ENCODE data around the gene CDKAL1.
A peak's percentile ranks its signal among the peaks of the same experiment; 100 is the strongest.

Gene CDKAL1

GRCh38 chr6:20678831-20679352 is 144.6 kb downstream of the CDKAL1 start:
- no peak overlapping the region for H2AFZ ChIP-seq (ENCODE audit: low read length)
- no peak overlapping the region for H3K4me3 ChIP-seq (ENCODE audit: low read length, poor library complexity, severe bottlenecking)

GRCh38 chr6:20680697-20681165 is 146.5 kb downstream of the CDKAL1 start:
- Histone ChIP-seq H3K36me3 (ENCODE audit: insufficient read depth, low read length) (no peaks in the 10 kb centered on the region), H2AFZ (ENCODE audit: low read length) (no peak overlapping the region; the same call in 1 of the 2 replicates), H3K4me2 (ENCODE audit: low read depth, low read length, poor library complexity, severe bottlenecking) (peak overlapping the region; percentile 58), H3F3A (ENCODE audit: low read depth) (no peaks in the 10 kb centered on the region; the same call in 1 of the 2 replicates), H4K20me1 (ENCODE audit: insufficient read depth, low read length, poor library complexity, severe bottlenecking) (no peaks in the 10 kb centered on the region), H3K4me1 (ENCODE audit: insufficient read depth, low read length, poor library complexity, severe bottlenecking) (peaks cover 41% of the 10 kb centered on the region), H3K9me2 (replicated peaks; ENCODE audit: low read depth, low read length) (no peaks in the 10 kb centered on the region), H3K79me2 (ENCODE audit: insufficient read depth, low read length) (peaks cover 53% of the 10 kb centered on the region), H3K9me3 (ENCODE audit: insufficient read depth, low read depth, low read length) (no peaks in the 10 kb centered on the region), H3K27me3 (ENCODE audit: insufficient read depth, low read length, poor library complexity, severe bottlenecking) (no peaks in the 10 kb centered on the region), H3K4me3 (ENCODE audit: low read length, poor library complexity, severe bottlenecking) (peak overlapping the region; percentile 12), H3K9ac (ENCODE audit: low read depth, low read length, poor library complexity, severe bottlenecking) (peak overlapping the region; percentile 44)
- no peak for TF ChIP-seq EZH2phosphoT487 (IDR thresholded peaks at IDR 0.05; ENCODE audit: borderline replicate concordance)
- no peak for TF ChIP-seq CTCF (conservative IDR thresholded peaks at IDR 0.05; ENCODE audit: low read length)

More at GRCh38 chr6:20678831-20679352, 144.6 kb downstream of the CDKAL1 start:
- Histone ChIP-seq H3K27me3 (ENCODE audit: insufficient read depth, low read length, poor library complexity, severe bottlenecking) (no peaks in the 10 kb centered on the region), H3K9me3 (ENCODE audit: insufficient read depth, low read depth, low read length) (no peaks in the 10 kb centered on the region), H3K4me2 (ENCODE audit: low read depth, low read length, poor library complexity, severe bottlenecking) (no peak overlapping the region), H4K20me1 (ENCODE audit: insufficient read depth, low read length, poor library complexity, severe bottlenecking) (no peaks in the 10 kb centered on the region), H3K79me2 (ENCODE audit: insufficient read depth, low read length) (peaks cover 48% of the 10 kb centered on the region), H3K9ac (ENCODE audit: low read depth, low read length, poor library complexity, severe bottlenecking) (no peak overlapping the region), H3K36me3 (ENCODE audit: insufficient read depth, low read length) (no peaks in the 10 kb centered on the region), H3K4me1 (ENCODE audit: insufficient read depth, low read length, poor library complexity, severe bottlenecking) (peaks cover 48% of the 10 kb centered on the region), H3F3A (ENCODE audit: low read depth) (no peaks in the 10 kb centered on the region), H3K9me2 (replicated peaks; ENCODE audit: low read depth, low read length) (no peaks in the 10 kb centered on the region)
- TF ChIP-seq EZH2phosphoT487 (IDR thresholded peaks at IDR 0.05; ENCODE audit: borderline replicate concordance) (no peak), CTCF (conservative IDR thresholded peaks at IDR 0.05; ENCODE audit: low read length) (no peak)

- Histone ChIP-seq H3K4me1 (ENCODE audit: insufficient read depth, low read length, poor library complexity, severe bottlenecking) (peaks cover 43% of the 10 kb centered on the region), H3K79me2 (ENCODE audit: insufficient read depth, low read length) (peaks cover 58% of the 10 kb centered on the region), H3K36me3 (ENCODE audit: insufficient read depth, low read length) (no peaks in the 10 kb centered on the region), H3F3A (ENCODE audit: low read depth) (no peaks in the 10 kb centered on the region; the same call in 1 of the 2 replicates), H3K4me2 (ENCODE audit: low read depth, low read length, poor library complexity, severe bottlenecking) (peak overlapping the region; percentile 58), H3K4me3 (ENCODE audit: low read length, poor library complexity, severe bottlenecking) (peak overlapping the region; percentile 12), H3K9me2 (replicated peaks; ENCODE audit: low read depth, low read length) (no peaks in the 10 kb centered on the region), H3K27me3 (ENCODE audit: insufficient read depth, low read length, poor library complexity, severe bottlenecking) (no peaks in the 10 kb centered on the region), H2AFZ (ENCODE audit: low read length) (no peak overlapping the region; the same call in 1 of the 2 replicates), H3K9ac (ENCODE audit: low read depth, low read length, poor library complexity, severe bottlenecking) (peak overlapping the region; percentile 44), H4K20me1 (ENCODE audit: insufficient read depth, low read length, poor library complexity, severe bottlenecking) (no peaks in the 10 kb centered on the region), H3K9me3 (ENCODE audit: insufficient read depth, low read depth, low read length) (no peaks in the 10 kb centered on the region)
- TF ChIP-seq EZH2phosphoT487 (IDR thresholded peaks at IDR 0.05; ENCODE audit: borderline replicate concordance) (no peak), CTCF (conservative IDR thresholded peaks at IDR 0.05; ENCODE audit: low read length) (no peak)
These were observed 147.0 kb downstream of the CDKAL1 start for GRCh38 chr6:20681243-20681684.
